Ishikawa (cell line): Measurements from ENCODE around the gene LYZ.

ENCODE experiments used
- CEBPB ChIP-seq: IDR thresholded peaks from 2 replicates; pipeline ENCODE4 v1.6.1; 2012
- CREB1 ChIP-seq: IDR thresholded peaks from 2 replicates; pipeline ENCODE4 v1.6.1; 2012; ENCODE audit warnings: low read depth
- EGR1 ChIP-seq: IDR thresholded peaks from 2 replicates; pipeline ENCODE4 v1.6.1; 2012
- EP300 ChIP-seq: IDR thresholded peaks from 2 replicates; pipeline ENCODE4 v1.6.1; 2012; ENCODE audit warnings: borderline replicate concordance
- FOXM1 ChIP-seq: IDR thresholded peaks from 2 replicates; pipeline ENCODE4 v1.6.1; 2012; ENCODE audit warnings: low read depth, borderline replicate concordance
- NFIC ChIP-seq: IDR thresholded peaks from 2 replicates; pipeline ENCODE4 v1.6.1; 2012
- RAD21 ChIP-seq: IDR thresholded peaks from 2 replicates; pipeline ENCODE4 v1.6.1; 2012; ENCODE audit warnings: low read depth
- TAF1 ChIP-seq: IDR thresholded peaks from 2 replicates; pipeline ENCODE4 v1.6.1; 2012; ENCODE audit warnings: low read depth, mild to moderate bottlenecking
- TCF12 ChIP-seq: IDR thresholded peaks from 2 replicates; pipeline ENCODE4 v1.6.1; 2012; ENCODE audit warnings: low read depth
- YY1 ChIP-seq: IDR thresholded peaks from 2 replicates; pipeline ENCODE4 v1.6.1; 2012; ENCODE audit warnings: low read depth
- ZBTB7A ChIP-seq: IDR thresholded peaks from 2 replicates; pipeline ENCODE4 v1.6.1; 2012; ENCODE audit warnings: low read depth
- TF ChIP-seq, protein P1 (sequence below): IDR thresholded peaks from 2 replicates; pipeline ENCODE4 v1.6.1; 2012
- TF ChIP-seq, protein P2 (sequence below): IDR thresholded peaks from 2 replicates; pipeline ENCODE4 v1.6.1; 2012
- TF ChIP-seq, protein P3 (sequence below): IDR thresholded peaks from 2 replicates; pipeline ENCODE4 v1.6.1; 2012; ENCODE audit warnings: low read depth, mild to moderate bottlenecking

The LYZ gene

DNA sequence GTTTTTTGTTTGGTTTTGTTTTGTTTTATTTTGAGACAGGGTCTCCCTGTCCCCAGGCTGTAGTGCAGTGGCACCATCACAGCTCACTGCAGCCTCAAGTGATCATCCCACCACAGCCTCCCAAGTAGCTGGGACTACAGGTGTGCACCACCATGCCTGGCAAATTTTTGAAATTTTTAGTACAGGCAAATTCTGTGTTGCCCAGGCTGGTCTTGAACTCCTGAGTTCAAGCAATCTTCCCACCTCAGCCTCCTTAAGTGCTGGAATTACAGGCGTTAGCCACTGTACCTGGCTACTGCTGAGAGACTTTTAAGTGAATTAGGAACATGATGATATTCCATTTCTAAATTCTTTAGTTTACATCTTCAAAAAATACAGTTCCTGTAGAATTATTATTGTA is 2.6 kb downstream of the LYZ start:
- TF ChIP-seq YY1 = no peak
- no peak for TF ChIP-seq TAF1
- TF ChIP-seq, protein P1, sequence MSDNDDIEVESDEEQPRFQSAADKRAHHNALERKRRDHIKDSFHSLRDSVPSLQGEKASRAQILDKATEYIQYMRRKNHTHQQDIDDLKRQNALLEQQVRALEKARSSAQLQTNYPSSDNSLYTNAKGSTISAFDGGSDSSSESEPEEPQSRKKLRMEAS = no peak
- no peak for TF ChIP-seq NFIC
- no peak for TF ChIP-seq CREB1
- TF ChIP-seq CEBPB = no peak
- no peak for TF ChIP-seq FOXM1

DNA sequence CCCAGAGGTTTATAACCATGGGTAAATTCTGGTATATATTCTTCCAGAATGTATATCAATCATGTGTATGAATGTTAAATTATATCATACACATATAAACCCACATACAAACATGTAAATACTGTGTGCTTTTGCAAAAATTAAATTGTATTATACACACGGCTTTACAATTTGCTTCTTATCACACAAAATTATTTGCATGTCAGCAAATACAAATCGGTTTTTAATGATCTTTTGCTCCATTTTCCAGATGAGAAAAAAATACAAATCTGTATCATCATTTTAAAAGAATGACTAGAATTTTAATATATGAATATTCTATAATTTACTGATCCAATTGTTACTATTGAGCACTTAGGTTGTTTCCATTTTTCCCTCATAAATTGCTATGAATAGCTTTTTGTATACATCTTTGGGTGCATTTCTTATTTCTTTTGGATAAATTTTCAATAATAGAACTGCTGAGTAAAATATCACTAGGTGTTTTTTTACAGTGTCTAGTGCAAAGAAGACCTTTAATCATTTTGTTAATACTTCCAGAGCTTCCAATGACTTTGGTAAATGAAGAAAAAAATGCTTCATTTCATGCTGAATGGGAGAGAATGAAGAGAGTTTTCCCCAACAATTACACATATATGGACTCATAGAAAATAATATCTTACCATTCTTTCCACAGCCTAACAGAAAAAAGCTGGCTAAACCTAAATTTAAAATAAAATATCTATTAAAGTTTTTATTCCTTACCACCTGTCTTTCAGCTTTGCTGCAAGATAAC is 3.5 kb downstream of the LYZ start:
- no peak for TF ChIP-seq EGR1
- no peak for TF ChIP-seq EP300
- TF ChIP-seq ZBTB7A = no peak
- TF ChIP-seq, protein P1 = no peak
- TF ChIP-seq TCF12 = no peak
- TF ChIP-seq CREB1 = no peak
- no peak for TF ChIP-seq RAD21
- no peak for TF ChIP-seq NFIC
- TF ChIP-seq, protein P2, sequence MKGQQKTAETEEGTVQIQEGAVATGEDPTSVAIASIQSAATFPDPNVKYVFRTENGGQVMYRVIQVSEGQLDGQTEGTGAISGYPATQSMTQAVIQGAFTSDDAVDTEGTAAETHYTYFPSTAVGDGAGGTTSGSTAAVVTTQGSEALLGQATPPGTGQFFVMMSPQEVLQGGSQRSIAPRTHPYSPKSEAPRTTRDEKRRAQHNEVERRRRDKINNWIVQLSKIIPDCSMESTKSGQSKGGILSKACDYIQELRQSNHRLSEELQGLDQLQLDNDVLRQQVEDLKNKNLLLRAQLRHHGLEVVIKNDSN = no peak

DNA sequence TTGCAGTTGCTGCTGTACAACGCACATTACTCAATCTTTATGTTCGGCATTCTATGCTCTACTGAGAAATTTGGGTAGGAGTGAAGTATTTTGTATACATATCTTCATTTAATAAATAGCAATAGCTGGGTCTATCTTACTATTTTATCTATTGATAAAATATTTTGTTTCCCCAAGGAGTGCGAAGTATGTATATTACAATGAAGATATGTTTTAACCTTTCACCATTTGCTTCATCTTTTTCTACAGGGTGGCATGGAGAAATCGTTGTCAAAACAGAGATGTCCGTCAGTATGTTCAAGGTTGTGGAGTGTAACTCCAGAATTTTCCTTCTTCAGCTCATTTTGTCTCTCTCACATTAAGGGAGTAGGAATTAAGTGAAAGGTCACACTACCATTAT is 4.7 kb downstream of the LYZ start:
- TF ChIP-seq ZBTB7A (no peak), YY1 (no peak), EP300 (no peak), CREB1 (no peak), FOXM1 (no peak), EGR1 (no peak), TAF1 (no peak)
- TF ChIP-seq, protein P1 = no peak
- TF ChIP-seq, protein P3, sequence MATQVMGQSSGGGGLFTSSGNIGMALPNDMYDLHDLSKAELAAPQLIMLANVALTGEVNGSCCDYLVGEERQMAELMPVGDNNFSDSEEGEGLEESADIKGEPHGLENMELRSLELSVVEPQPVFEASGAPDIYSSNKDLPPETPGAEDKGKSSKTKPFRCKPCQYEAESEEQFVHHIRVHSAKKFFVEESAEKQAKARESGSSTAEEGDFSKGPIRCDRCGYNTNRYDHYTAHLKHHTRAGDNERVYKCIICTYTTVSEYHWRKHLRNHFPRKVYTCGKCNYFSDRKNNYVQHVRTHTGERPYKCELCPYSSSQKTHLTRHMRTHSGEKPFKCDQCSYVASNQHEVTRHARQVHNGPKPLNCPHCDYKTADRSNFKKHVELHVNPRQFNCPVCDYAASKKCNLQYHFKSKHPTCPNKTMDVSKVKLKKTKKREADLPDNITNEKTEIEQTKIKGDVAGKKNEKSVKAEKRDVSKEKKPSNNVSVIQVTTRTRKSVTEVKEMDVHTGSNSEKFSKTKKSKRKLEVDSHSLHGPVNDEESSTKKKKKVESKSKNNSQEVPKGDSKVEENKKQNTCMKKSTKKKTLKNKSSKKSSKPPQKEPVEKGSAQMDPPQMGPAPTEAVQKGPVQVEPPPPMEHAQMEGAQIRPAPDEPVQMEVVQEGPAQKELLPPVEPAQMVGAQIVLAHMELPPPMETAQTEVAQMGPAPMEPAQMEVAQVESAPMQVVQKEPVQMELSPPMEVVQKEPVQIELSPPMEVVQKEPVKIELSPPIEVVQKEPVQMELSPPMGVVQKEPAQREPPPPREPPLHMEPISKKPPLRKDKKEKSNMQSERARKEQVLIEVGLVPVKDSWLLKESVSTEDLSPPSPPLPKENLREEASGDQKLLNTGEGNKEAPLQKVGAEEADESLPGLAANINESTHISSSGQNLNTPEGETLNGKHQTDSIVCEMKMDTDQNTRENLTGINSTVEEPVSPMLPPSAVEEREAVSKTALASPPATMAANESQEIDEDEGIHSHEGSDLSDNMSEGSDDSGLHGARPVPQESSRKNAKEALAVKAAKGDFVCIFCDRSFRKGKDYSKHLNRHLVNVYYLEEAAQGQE = no peak

DNA sequence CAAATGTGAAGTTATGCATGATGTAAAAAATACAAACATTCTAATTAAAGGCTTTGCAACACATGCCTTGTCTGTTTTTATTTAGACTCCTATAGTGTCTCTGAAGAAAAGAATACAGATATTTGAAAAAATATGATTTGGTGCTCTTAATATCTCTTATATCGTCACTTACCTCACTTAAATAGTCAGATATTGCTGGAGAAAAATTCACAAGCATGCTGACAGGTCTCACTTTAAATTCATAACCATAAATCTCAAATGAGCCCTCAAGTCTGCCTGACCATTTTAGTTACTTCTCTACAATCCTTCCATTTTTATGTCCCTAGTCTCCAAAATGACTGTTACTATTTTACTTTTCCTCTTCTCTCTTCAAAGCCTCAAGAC is 6.0 kb downstream of the LYZ start:
- TF ChIP-seq, protein P3 = no peak
- TF ChIP-seq CEBPB = no peak
- TF ChIP-seq EGR1 = no peak
- no peak for TF ChIP-seq CREB1
- no peak for TF ChIP-seq NFIC

DNA sequence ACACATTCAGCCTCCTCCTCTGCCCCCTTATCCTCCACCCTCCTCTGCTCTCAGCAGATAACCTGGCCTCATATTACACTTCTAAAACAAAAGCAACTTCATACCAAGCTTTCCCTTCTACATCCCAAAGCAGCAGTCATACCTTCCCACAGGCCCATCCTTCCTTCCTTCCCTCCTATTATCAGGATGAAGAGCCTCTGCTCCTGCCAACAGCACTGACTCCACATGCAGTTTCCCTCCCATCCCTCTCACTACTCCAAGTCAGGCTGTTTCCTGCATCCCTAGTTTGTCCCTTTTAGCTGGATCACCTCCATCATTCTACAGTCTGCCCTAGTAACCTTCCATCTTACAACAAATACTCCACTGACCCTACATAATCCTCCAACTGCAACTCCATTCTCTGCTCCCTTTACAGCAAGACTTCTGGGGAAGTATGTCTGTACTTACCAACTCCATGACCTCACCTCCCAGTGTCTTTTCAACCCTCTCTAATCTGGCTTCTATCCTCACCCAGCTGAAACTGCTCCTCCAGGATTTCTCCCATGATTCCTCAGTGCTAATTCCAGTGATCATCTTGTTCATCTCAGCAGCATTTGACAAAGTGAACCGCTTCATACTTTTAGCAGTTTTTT is 6.5 kb downstream of the LYZ start:
- no peak for TF ChIP-seq TCF12
- no peak for TF ChIP-seq ZBTB7A
- no peak for TF ChIP-seq RAD21
- TF ChIP-seq CREB1 = no peak

DNA sequence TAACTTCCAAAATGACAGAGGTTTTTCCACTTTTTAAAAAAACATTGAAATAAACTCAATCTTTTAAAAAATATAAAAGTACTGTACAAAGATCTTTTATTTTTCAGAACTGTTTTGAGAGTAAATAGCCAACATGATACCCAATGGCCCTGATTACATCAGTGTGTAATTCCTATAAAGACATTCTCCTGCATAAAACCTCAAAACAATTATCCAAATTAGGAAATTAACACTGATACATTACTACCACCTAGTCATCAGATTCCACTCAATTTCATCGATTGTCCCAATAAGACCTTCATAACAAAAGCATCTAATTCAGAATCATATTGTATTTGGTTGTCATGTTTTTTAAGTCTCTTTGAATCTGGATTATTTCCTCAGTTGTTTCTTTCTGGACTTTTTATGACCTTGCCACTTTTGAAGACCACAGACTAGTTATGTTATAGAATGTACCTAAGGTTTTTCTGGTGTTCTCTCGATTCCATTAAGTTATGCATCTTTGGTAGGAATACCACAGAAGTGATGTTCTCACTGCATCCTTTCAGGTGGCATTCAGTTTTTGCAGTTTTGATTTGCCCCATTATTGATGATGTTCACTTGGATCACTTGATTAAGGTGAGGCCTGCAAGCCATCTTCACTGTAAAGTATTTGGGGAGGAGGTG is 7.3 kb downstream of the LYZ start:
- no peak for TF ChIP-seq YY1
